GM18499 (cell line): Measurements from ENCODE around the gene IGFN1.
A peak's percentile ranks its signal among the peaks of the same experiment; 100 is the strongest.
"Not testable (repeated sequence)": the region's sequence is repeated elsewhere in the genome, so short reads cannot be mapped to it uniquely, and the experiment has no call there.

Experiments
- ATAC-seq: cut with Tn5 transposase; IDR thresholded peaks from one replicate; pipeline ENCODE4 v1.9.1; 2021; ENCODE audit warnings: moderate number of reproducible peaks; ENCODE audit not compliant: insufficient read depth, unreplicated experiment

IGFN1 gene

GRCh38 chr1:201157949-201158348 lies 32.7 kb upstream of the IGFN1 start:
- no peak for ATAC-seq

- not testable (repeated sequence) for ATAC-seq
These were observed 27.6 kb upstream of the IGFN1 start for GRCh38 chr1:201163036-201163435.

- ATAC-seq, result no peak
These were observed 26.9 kb upstream of the IGFN1 start for GRCh38 chr1:201163707-201164106.

DNA sequence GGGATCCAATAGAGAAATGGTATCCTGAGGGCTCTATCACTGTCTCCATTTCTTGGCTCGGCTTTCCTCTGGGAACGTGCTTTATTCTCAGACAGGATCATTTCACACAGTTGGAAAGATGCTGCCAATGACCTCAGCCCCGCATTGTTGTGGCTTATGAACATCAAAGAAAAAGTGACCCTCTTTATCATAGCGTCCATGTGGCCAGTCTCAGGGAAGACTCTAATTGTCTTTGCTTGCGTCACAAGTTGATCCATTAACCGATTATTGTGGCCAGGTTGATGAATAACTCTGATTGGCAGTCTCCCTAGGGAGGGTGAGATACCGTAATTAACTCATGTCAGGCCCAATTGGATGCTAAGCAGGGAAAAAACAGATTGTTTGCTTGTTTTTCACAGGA lies 26.0 kb upstream of the IGFN1 start:
- no peak for ATAC-seq

DNA sequence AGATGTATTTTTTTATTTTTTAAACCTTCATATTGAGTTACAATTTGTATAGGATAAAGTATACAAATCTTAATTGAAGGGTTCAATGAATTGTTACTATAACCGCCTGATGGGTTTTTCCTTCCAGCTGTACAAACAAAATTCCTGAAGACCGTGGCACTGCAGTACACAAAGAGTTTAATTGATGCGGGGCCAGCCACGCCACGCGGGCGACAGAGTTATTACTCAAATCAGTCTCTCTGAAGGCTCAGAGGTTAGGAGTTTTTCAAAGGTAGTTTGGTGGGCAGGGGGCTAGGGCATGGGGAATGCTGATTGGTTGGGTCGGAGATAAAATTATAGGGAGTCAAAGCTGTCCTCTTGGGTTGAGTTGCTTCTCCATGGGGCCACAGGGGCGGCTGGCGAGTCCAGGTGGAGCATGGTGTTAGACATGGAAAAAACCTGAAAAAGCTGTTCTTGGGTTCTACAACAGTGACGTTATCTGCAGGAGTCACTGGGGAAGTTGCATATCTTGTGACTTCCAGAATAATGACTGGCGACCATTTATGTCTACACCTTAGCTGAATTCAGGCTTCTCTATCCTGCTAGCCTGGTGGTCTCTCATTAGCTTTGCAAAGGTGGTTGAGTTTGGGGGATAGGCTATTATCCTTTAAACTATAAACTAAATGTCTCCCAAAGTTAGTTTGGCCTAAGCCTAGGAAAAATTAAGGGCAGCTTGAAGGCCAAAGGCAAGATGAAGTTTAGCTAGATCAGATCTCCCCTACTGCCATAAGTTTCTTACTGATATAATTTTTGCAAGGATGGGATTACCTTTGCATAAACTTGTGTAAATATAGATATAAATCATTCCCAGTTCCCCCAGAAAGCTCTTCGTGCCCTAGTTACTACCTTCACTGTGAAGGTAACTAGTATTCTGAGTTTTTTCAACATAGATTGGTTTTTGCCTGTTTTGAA lies 23.3 kb upstream of the IGFN1 start:
- no peak for ATAC-seq

DNA sequence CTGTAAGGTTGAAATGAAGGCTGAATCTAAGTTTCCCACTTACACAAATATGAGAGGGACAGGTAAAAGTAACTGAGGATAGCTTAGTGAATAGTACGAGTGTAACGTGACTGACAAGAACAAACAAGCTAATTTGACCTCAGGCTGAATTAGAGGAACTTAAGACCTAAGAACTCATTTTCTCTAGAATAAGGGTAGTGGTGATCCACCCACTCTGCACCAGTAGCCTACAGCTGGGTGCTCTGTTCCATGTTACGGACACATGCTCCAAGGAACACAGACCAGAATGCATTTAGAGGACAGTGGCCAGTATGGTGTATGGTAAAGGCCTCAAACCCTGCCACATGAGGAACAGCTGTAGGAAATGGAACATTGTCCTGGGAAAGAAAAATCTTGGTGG lies 21.4 kb upstream of the IGFN1 start:
- ATAC-seq, result no peak

GRCh38 chr1:201169971-201170532 lies 20.6 kb upstream of the IGFN1 start:
- ATAC-seq, result no peak

DNA sequence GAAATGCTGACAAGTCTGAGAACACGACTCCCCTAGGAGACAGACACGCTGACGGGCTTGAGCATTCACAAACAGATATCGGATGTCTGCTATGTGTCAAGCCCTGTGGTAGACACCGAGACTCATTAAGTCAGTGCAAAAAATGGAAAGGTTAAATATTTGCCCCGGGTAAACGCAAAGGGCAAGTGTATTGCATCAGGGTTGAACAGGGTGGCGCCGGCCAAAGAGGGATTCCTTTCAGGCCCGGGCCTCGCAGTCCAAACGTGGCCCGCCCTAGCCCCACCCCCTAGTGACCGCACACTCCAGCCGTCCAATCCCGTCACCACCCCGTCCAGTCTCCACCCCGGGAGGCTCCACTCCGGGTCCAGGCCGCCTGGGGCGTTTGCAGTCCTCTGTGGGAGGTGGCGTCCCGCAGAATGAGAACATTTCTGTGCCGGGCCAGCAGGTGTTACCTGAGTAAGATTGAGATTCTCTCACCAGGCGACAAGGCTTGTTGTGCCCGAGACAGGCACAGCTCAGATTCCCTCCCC lies 20.0 kb upstream of the IGFN1 start:
- ATAC-seq, result peak; percentile 59

GRCh38 chr1:201171063-201172036 lies 19.3 kb upstream of the IGFN1 start:
- ATAC-seq, result peak; percentile 36

GRCh38 chr1:201172326-201172725 lies 18.3 kb upstream of the IGFN1 start:
- no peak for ATAC-seq

GRCh38 chr1:201172999-201173610 lies 17.5 kb upstream of the IGFN1 start:
- ATAC-seq, result no peak

DNA sequence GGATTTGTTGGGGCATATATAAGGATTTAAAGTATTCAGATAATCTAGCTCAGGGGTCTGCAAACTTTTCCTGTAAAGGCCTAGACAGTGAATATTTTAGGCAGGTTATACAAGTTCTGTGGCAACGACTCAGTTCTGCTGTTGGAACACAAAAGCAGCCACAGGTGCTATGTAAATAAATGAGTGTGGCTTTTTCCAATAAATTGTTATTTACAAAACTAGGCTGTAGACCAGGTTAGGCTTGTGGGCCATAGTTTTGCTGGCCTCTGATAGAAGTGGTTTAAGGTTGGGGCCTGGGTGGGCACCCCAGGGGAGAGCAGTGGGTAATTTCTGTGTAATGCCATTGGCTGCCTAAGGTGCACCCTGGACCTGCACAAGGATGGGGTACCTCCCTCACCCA lies 16.9 kb upstream of the IGFN1 start:
- no peak for ATAC-seq

DNA sequence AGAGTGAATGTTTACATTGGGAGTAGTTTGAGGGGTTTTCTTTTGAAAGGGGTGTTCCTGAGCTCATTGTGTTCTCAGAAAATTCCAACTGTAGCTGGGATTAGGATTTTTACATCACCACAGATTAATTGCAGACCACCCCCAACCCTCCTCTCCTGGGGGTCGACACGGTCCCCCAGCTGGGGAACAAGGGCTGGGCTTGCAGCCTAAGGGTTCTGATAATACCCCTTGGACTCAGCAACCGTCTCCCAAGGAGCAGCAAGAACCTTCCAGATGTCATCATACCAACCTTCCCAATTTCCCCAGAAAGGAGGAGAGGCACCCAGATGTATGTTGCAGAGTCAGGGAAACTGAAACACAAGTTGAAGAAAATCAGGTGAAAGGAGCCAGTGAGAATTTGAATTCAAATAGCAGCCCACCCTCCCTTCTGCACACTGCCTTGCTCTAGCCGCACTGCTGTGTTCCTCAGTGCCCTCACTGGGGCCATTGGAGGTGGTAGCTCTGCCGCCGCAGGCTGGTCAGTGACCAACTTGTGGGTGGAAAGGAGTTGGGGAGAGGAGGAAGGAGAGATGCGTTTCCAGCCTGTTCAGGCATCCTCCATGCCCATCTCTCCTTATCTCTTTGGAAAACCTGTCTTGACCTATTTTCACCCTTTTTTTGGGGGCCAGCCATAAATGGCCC lies 14.7 kb upstream of the IGFN1 start:
- ATAC-seq, result no peak

DNA sequence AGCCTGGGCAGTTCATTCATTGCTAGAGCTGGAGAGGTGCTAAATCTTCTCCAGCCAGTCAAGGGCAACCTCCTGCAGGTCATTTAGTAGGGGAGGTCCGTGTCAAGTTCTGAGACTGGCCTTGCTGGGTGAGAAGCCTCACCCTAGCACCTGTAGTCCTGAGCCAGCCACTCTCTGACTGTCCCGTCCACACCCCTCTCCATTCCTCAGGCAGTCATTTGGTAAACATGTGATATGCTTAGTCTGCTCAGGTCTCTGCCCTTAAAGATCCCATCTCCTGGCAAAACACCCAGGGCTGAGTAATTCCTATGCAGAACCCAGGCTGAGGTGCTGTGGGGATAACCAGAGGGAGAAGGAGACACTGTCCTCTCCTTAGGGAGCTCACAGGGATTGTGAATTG lies 13.7 kb upstream of the IGFN1 start:
- no peak for ATAC-seq

- no peak for ATAC-seq
These were observed 11.9 kb upstream of the IGFN1 start for GRCh38 chr1:201178718-201179117.

DNA sequence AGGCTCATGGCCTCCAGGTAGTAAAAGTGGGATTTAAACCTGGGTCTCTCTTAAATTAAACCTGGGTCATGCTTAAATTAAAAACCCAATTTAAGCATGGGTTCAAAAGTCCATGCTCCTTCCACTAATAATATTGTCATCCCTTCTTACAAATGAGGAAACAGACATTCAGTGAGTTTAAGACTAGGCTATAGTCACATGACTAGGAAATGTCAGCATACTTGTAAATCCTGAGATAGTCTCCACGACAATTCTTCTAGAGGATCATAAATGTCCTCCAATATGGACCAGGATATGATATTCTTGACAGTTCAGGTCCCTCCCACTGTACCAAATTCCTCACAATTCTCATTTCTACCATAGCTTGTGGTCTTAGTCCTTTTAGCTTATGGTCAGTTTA lies 10.5 kb upstream of the IGFN1 start:
- no peak for ATAC-seq

DNA sequence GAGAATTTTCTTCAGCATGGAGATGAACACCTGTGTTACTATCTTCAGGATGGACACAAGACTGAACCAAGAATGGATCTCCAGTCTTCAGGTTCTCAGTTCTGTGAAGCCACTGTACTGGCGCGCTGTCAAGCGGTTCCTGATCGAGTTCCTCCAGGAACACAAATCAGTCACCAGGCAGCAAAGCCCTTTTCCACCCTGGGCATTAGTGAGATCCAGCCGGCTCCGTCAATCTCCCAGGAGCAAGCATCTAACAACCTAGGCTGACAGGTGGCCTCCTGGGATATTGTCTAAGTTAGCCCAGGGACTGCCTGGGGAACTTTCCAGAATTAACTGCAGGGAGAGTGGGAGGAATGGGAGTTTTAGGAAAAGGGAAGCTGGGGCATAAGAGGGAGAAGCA lies 9.7 kb upstream of the IGFN1 start:
- no peak for ATAC-seq

DNA sequence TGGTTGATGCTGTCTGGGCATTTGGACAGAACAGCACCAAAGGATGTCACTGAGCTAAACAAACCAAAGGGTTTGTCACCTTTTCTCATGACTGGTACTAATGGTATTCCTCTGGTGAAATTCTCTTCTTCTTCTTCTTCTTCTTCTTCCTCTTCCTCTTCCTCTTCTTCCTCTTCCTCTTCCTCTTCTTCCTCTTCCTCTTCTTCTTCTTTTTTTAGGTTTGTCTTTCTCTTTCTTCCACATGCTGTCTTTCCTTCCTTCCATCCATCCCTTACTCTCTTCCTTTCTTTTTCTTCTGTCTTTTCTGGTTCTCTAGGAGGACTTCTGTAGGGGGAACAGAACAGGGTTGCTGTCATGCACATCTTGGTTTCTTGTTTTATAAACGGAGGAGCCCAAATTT lies 9.3 kb upstream of the IGFN1 start:
- ATAC-seq, result no peak

DNA sequence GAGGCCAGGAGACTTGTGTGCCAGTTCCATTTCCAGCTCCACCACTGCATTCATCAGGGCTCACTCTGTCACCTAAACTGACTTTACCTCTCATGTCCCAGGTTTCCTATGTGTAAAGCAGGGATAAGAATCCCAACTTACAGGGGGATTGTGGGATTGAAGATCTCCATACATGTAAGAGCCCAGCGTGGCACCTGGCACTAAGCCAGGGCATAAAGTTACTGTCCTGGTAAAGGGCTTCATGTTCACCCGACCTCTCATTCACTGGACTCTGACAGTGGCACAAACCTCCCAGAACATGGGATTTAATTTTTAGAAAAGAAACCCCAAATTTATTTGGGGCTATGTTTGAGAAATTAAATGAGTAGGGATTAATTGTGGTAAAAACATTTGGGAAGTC lies 8.9 kb upstream of the IGFN1 start:
- ATAC-seq, result no peak

DNA sequence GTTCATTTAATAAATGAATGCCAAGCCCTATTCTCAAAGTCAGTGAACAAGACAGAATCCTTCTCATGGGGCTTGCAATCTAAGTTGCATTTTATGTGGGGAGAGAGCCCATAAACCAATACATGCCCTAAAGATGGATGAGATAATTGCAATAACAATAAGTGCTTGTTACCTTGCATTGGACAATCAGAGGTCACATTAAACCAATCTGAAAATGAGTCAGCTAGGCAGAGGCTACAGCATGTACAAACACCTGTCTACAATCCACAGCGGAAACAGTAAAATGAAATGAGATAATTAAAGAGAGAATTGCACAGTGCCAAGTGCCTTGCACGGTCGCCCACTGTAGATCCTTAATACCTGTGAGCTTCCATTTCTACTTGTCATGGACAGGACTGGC lies 7.4 kb upstream of the IGFN1 start:
- ATAC-seq, result no peak
